ENCODE data around the gene INSR. TPM values are rescaled to one million over a fixed set of nuclear protein-coding genes. Genes with fewer than 3 reads are reported as not detected.
A peak's percentile ranks its signal among the peaks of the same experiment; 100 is the strongest.

INSR gene
- total and polyA plus RNA-seq, 3 experiments from 2014 or later, result 1.2 TPM; not detected in 1

DNA sequence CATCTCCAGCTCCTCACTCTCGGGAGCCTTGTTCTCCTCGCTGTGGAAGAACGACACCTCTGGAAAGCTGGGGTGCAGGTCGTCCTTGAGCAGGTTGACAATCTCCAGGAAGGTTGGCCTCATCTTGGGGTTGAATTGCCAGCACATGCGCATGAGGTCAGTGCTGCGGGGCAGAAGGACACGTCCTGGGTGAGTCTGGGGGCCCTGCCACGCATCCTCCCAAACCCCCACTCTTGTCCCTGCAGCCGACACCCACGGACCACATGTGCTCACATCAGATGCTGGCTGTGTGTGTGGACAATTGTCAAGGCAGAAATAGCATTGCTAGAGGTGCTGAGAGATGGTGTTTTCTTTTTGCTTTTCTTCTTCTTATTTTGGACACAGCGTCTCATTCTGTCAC is 177.0 kb downstream of the INSR start:
- Histone ChIP-seq H3K27ac (ENCODE audit: low read depth, low read length) (no peak overlapping the region), H3K9me3 (ENCODE audit: low read length) (no peaks in the 10 kb centered on the region), H3K27me3 (ENCODE audit: insufficient read depth, low read length, poor library complexity, severe bottlenecking) (no peaks in the 10 kb centered on the region), H3K4me1 (ENCODE audit: insufficient read depth, low read length) (no peaks in the 10 kb centered on the region), H3K36me3 (ENCODE audit: insufficient read depth, low read length) (no peaks in the 10 kb centered on the region), H3K4me3 (ENCODE audit: low read length) (no peak overlapping the region)
- H3K4me1 Mint-ChIP-seq, result no peaks in the 10 kb centered on the region
- CTCF ChIA-PET, result no interaction called here
- POLR2A ChIA-PET, result interaction anchor here (0.6 kb wide), 1 partner anchor 382 kb away, joined by 3 read pairs; no protein-coding TSS in a partner anchor
- peaks cover 25 to 40% of the 10 kb centered on the region in 2 donors for H3K27me3 Mint-ChIP-seq
- no peak for DNase-seq
- no peak overlapping the region for H3K27ac Mint-ChIP-seq
- no peaks in the 10 kb centered on the region for H3K36me3 Mint-ChIP-seq
- no peaks in the 10 kb centered on the region for H3K9me3 Mint-ChIP-seq
- H3K4me3 Mint-ChIP-seq, result no peak overlapping the region

DNA sequence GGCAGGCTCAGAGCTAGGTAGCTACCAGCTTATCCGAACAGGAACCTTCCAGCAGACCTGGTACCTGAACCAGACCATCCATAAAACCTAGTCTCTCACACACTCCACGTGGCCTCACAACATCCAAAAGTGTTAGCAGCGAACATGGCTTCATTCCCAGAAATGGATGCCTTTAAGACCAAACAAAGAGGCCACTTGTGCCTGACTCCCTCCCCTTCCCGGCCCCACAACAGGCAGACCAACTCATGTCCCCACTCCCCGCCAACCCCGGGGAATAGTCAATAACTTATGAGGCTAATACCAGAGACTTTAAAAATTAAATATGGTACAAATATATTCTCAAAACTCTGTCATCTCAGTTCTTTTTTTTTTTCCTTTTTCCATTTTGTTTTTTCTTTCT is 178.5 kb downstream of the INSR start:
- DNase-seq, result no peak
- H3K27me3 ChIP-seq (ENCODE audit: insufficient read depth, low read length, poor library complexity, severe bottlenecking), result no peaks in the 10 kb centered on the region
- Mint-ChIP-seq H3K4me3 (no peak overlapping the region), H3K27me3 (peaks cover 21 to 42% of the 10 kb centered on the region in 2 donors), H3K4me1 (no peaks in the 10 kb centered on the region), H3K9me3 (no peaks in the 10 kb centered on the region), H3K36me3 (no peaks in the 10 kb centered on the region), H3K27ac (no peak overlapping the region)
- ChIA-PET CTCF (no interaction called here), POLR2A (no interaction called here)
- no peak overlapping the region for H3K4me3 ChIP-seq (ENCODE audit: low read length)
- H3K9me3 ChIP-seq (ENCODE audit: low read length), result no peaks in the 10 kb centered on the region
- no peaks in the 10 kb centered on the region for H3K36me3 ChIP-seq (ENCODE audit: insufficient read depth, low read length)
- no peaks in the 10 kb centered on the region for H3K4me1 ChIP-seq (ENCODE audit: insufficient read depth, low read length)
- no peak overlapping the region for H3K27ac ChIP-seq (ENCODE audit: low read depth, low read length)

DNA sequence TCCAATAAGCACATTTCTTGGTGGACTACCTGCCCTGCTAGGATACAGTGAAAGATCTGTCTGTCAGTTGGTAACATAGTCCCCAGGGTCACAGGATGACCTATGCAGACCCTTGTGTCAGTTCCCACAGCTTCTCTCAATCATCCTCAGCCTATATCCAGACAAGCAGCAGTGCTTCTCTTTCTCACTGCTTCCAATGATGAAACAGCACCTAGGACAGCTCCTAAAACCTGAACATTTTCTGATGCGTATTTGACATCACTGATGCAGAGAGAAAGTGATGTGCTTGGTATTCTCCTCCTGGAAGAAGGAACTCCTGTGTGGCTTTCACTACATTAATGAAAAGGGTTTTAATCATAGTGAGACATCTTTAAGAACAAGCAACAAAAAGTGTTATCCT is 181.0 kb downstream of the INSR start:
- Mint-ChIP-seq H3K9me3 (no peaks in the 10 kb centered on the region), H3K4me1 (no peaks in the 10 kb centered on the region), H3K36me3 (no peaks in the 10 kb centered on the region), H3K4me3 (no peak overlapping the region), H3K27ac (peak overlapping the region in 1 of 8 donors; percentile 67), H3K27me3 (peaks cover 16 to 39% of the 10 kb centered on the region in 2 donors)
- Histone ChIP-seq H3K9me3 (ENCODE audit: low read length) (no peaks in the 10 kb centered on the region), H3K27me3 (ENCODE audit: insufficient read depth, low read length, poor library complexity, severe bottlenecking) (no peaks in the 10 kb centered on the region), H3K4me3 (ENCODE audit: low read length) (no peak overlapping the region), H3K4me1 (ENCODE audit: insufficient read depth, low read length) (no peaks in the 10 kb centered on the region), H3K36me3 (ENCODE audit: insufficient read depth, low read length) (no peaks in the 10 kb centered on the region), H3K27ac (ENCODE audit: low read depth, low read length) (no peak overlapping the region)
- CTCF ChIA-PET, result no interaction called here
- POLR2A ChIA-PET, result no interaction called here
- DNase-seq, result no peak

DNA sequence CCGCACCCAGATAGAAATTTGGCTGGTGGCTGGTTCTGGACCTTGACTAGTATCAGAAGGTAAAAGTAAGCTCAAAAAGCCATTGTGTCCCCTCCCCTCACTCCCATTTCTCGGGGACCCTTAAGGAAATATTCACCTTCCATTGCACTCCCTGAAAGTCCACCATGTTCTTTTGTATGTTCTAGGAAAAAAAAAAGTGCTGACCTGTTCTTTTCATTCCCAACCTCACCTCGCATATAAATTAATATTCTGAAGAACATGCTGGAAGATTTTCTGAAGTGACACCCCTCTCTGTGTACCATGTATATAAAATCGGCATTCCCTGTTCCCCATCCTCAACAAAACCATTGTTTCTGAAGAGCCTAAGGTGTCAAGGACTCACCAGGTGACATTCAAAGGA is 181.5 kb downstream of the INSR start:
- CTCF ChIA-PET, result no interaction called here
- DNase-seq, result no peak
- H3K27ac ChIP-seq (ENCODE audit: low read depth, low read length), result no peak overlapping the region
- H3K27me3 Mint-ChIP-seq, result peaks cover 16 to 39% of the 10 kb centered on the region in 2 donors
- H3K4me1 Mint-ChIP-seq, result no peaks in the 10 kb centered on the region
- no peaks in the 10 kb centered on the region for H3K4me1 ChIP-seq (ENCODE audit: insufficient read depth, low read length)
- H3K27me3 ChIP-seq (ENCODE audit: insufficient read depth, low read length, poor library complexity, severe bottlenecking), result no peaks in the 10 kb centered on the region
- no peak overlapping the region for H3K4me3 Mint-ChIP-seq
- POLR2A ChIA-PET, result no interaction called here
- H3K36me3 Mint-ChIP-seq, result no peaks in the 10 kb centered on the region
- H3K9me3 Mint-ChIP-seq, result no peaks in the 10 kb centered on the region
- no peaks in the 10 kb centered on the region for H3K9me3 ChIP-seq (ENCODE audit: low read length)
- no peak overlapping the region for H3K27ac Mint-ChIP-seq
- no peak overlapping the region for H3K4me3 ChIP-seq (ENCODE audit: low read length)
- H3K36me3 ChIP-seq (ENCODE audit: insufficient read depth, low read length), result no peaks in the 10 kb centered on the region

DNA sequence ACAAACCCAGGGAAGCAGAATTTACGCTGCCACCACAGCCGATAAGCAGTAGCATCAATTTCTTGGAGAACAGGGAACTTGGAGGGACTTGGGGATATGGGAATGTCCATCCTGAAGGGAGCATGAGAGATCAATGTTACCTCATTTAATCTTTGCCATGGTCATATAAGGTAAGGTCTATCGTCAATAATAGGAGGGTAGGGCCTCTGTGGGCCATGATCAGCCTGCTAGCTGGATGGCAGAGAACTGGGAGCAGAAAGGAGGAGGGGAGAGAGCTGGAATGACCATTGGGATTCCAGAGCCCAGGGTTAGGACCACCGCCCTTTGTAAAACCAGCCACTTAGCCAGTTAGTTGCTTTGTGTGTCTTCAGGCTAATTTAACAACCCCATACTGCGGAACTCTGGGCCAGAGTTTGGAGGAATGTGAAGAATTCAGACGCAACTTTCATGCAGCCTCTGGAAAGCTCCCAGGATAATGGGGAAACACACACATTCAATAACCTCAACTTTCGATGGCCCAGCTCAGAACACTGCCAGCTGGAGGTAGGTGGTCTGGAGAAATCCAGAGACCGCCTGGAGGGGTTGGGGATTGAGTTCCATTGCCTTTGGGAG is 184.4 kb downstream of the INSR start:
- DNase-seq, result no peak
- Mint-ChIP-seq H3K4me1 (no peaks in the 10 kb centered on the region), H3K27me3 (peaks cover 11 to 23% of the 10 kb centered on the region in 2 donors), H3K4me3 (no peak overlapping the region), H3K9me3 (no peaks in the 10 kb centered on the region), H3K36me3 (no peaks in the 10 kb centered on the region), H3K27ac (no peak overlapping the region)
- no peak overlapping the region for H3K4me3 ChIP-seq (ENCODE audit: low read length)
- ChIA-PET CTCF (interaction anchor here (0.9 kb wide), 1 partner anchor 8 kb away, joined by 3 read pairs; no protein-coding TSS in a partner anchor), POLR2A (interaction anchor here (0.5 kb wide), 1 partner anchor 342 kb away, joined by 8 read pairs; no protein-coding TSS in a partner anchor)
- H3K27me3 ChIP-seq (ENCODE audit: insufficient read depth, low read length, poor library complexity, severe bottlenecking), result no peaks in the 10 kb centered on the region
- H3K9me3 ChIP-seq (ENCODE audit: low read length), result no peaks in the 10 kb centered on the region
- H3K27ac ChIP-seq (ENCODE audit: low read depth, low read length), result no peak overlapping the region
- H3K4me1 ChIP-seq (ENCODE audit: insufficient read depth, low read length), result no peaks in the 10 kb centered on the region
- H3K36me3 ChIP-seq (ENCODE audit: insufficient read depth, low read length), result no peaks in the 10 kb centered on the region

DNA sequence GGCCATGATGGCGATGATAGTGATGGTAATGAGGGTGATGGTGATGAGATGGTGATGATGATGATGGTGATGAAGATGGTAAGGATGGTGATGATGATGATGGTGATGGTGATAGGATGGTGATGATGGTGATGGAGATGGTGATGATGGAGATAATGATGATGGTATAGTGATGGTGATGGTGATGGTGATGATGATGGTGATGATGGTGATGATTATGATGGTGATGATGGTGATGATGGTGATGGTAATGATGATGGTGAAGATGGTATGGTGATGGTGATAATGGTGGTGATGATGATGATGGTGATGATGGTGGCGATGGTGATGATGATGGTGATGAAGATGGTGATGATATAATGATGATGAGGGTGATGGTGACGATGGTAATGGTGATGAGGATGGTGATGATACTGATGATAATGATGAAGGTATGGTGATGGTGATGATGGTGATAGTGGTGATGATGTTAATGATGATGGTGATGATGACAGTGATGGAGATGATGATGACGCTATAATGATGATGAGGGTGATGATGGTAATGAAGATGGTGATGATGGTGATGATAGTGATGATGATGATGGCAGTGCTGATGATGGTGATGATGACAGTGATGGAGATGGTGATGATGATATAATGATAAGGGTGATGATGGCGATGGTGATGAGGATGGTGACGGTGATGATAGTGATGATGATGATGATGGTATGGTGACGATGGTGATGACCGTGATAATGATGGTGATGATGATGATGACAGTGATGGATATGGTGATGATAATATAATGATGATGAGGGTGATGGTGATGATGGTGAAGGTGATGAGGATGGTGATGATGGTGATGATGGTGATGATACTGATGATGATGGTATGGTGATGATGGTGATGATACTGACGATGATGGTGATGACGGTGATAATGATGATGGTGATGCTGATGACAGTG is 187.2 kb downstream of the INSR start:
- ChIA-PET CTCF (no interaction called here), POLR2A (no interaction called here)
- no peak overlapping the region for H3K27ac ChIP-seq (ENCODE audit: low read depth, low read length)
- no peak overlapping the region for H3K27ac Mint-ChIP-seq
- no peaks in the 10 kb centered on the region for H3K36me3 Mint-ChIP-seq
- peaks cover 4 to 5% (median 4%) of the 10 kb centered on the region in 3 donors for H3K4me1 Mint-ChIP-seq
- no peaks in the 10 kb centered on the region for H3K27me3 ChIP-seq (ENCODE audit: insufficient read depth, low read length, poor library complexity, severe bottlenecking)
- no peak overlapping the region for H3K4me3 ChIP-seq (ENCODE audit: low read length)
- no peaks in the 10 kb centered on the region for H3K36me3 ChIP-seq (ENCODE audit: insufficient read depth, low read length)
- no peak overlapping the region for H3K4me3 Mint-ChIP-seq
- H3K9me3 Mint-ChIP-seq, result no peaks in the 10 kb centered on the region
- no peaks in the 10 kb centered on the region for H3K9me3 ChIP-seq (ENCODE audit: low read length)
- peaks cover 3% of the 10 kb centered on the region for H3K4me1 ChIP-seq (ENCODE audit: insufficient read depth, low read length)
- peaks cover 3 to 4% of the 10 kb centered on the region in 2 donors for H3K27me3 Mint-ChIP-seq
- no peak for DNase-seq

DNA sequence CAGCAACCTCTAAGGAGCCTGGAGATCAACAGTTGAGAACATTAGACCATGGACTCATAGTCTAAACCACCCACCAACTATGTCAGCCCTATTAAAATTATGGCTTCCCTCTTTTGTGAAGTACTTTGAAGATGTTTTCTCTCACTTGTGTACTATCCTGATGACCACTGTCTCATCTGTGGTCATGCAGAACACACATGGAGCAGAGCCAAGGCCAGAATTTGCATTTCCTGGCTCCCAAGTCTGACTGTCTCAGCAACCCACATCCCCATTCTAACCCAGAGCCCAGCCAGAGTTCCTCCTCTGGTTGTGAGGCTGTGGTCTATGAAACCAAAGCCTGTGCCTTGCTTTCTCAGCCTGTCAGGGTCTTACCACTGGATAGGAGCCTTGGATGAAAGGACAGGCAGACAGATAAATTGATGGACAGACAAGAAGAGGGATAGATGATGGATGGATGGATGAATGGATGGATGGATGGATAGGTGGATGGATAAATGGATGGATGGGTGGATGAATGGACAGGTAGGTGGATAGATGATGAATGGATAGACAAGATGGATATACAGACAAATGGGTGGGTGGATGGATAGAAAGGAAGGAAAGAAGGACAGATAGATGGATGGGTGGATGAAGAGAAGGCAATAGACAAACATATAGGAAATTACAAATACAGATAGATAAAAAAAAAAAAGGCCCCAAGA is 189.3 kb downstream of the INSR start:
- ChIA-PET CTCF (no interaction called here), POLR2A (no interaction called here)
- no peaks in the 10 kb centered on the region for H3K36me3 Mint-ChIP-seq
- no peak overlapping the region for H3K4me3 Mint-ChIP-seq
- no peak for DNase-seq
- H3K27ac Mint-ChIP-seq, result no peak overlapping the region
- H3K27me3 ChIP-seq (ENCODE audit: insufficient read depth, low read length, poor library complexity, severe bottlenecking), result no peaks in the 10 kb centered on the region
- no peak overlapping the region for H3K27ac ChIP-seq (ENCODE audit: low read depth, low read length)
- H3K36me3 ChIP-seq (ENCODE audit: insufficient read depth, low read length), result no peaks in the 10 kb centered on the region
- peaks cover 10% of the 10 kb centered on the region for H3K4me1 ChIP-seq (ENCODE audit: insufficient read depth, low read length)
- no peaks in the 10 kb centered on the region for H3K9me3 Mint-ChIP-seq
- no peak overlapping the region for H3K4me3 ChIP-seq (ENCODE audit: low read length)
- H3K9me3 ChIP-seq (ENCODE audit: low read length), result no peaks in the 10 kb centered on the region
- H3K4me1 Mint-ChIP-seq, result peaks cover 8 to 14% (median 11%) of the 10 kb centered on the region in 3 donors
- peaks cover 3 to 4% of the 10 kb centered on the region in 2 donors for H3K27me3 Mint-ChIP-seq

Data from CD8-positive, alpha-beta memory T cell (primary cell).